Left ventricle myocardium inferior (tissue), 1 donor: ENCODE results near the gene KRTAP9-2. TPM values are rescaled to one million over a fixed set of nuclear protein-coding genes. Genes with fewer than 3 reads are reported as not detected.
"Not testable (repeated sequence)": the region's sequence is repeated elsewhere in the genome, so short reads cannot be mapped to it uniquely, and the experiment has no call there.

ENCODE experiments used
- DNase-seq: peaks from one replicate; pipeline ENCODE4 v3.0.0-alpha.2; 2020
- H3K27ac ChIP-seq: fragments of 200-600 bp; replicated peaks from 2 replicates; pipeline ENCODE4 v1.8.0; 2021
- H3K27me3 ChIP-seq: fragments of 200-600 bp; 2 replicates; pipeline ENCODE4 v1.8.0; 2021; ENCODE audit warnings: low read depth
- H3K36me3 ChIP-seq: fragments of 200-600 bp; 2 replicates; pipeline ENCODE4 v1.8.0; 2021
- H3K4me1 ChIP-seq: fragments of 200-600 bp; 2 replicates; pipeline ENCODE4 v1.8.0; 2021
- H3K4me3 ChIP-seq: fragments of 200-600 bp; 2 replicates; pipeline ENCODE4 v1.8.0; 2021; ENCODE audit warnings: mild to moderate bottlenecking, moderate library complexity
- H3K9me3 ChIP-seq: fragments of 200-600 bp; replicated peaks from 2 replicates; pipeline ENCODE4 v1.8.0; 2021
- intact Hi-C: fragments of 100-400 bp; cut with micrococcal nuclease; formaldehyde crosslinking; loops from one replicate; pipeline ENCODE4 v1.11.0; 2022
- total RNA-seq: library from RNA; stranded (reverse); fragmentation: NEBNext Ultra II Directional; extraction: Animal tissue kit (Norgen Biotek cat#: 25700); gene quantifications from one replicate; pipeline ENCODE4 v1.2.1, GENCODE V29; 2021
- TF ChIP-seq, protein P1 (sequence below): fragments of 200-600 bp; IDR thresholded peaks from 2 replicates; pipeline ENCODE4 v1.8.0; 2021; ENCODE audit warnings: antibody characterized with exemption, mild to moderate bottlenecking, borderline replicate concordance
- donor health status: DM: no; HTN: yes; CAD: no; lungs with severe emphysema.

The KRTAP9-2 gene
- total RNA-seq, 1 donor from 2014 or later = not detected

GRCh38 chr17:41226051-41226450, 397 bp upstream of the KRTAP9-2 start:
- Histone ChIP-seq H3K27ac (no peak overlapping the region), H3K9me3 (no peaks in the 10 kb centered on the region), H3K27me3 (peaks cover 53% of the 10 kb centered on the region), H3K4me3 (no peak overlapping the region), H3K4me1 (no peaks in the 10 kb centered on the region), H3K36me3 (no peaks in the 10 kb centered on the region)
- TF ChIP-seq, protein P1, sequence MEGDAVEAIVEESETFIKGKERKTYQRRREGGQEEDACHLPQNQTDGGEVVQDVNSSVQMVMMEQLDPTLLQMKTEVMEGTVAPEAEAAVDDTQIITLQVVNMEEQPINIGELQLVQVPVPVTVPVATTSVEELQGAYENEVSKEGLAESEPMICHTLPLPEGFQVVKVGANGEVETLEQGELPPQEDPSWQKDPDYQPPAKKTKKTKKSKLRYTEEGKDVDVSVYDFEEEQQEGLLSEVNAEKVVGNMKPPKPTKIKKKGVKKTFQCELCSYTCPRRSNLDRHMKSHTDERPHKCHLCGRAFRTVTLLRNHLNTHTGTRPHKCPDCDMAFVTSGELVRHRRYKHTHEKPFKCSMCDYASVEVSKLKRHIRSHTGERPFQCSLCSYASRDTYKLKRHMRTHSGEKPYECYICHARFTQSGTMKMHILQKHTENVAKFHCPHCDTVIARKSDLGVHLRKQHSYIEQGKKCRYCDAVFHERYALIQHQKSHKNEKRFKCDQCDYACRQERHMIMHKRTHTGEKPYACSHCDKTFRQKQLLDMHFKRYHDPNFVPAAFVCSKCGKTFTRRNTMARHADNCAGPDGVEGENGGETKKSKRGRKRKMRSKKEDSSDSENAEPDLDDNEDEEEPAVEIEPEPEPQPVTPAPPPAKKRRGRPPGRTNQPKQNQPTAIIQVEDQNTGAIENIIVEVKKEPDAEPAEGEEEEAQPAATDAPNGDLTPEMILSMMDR = no peak
- intact Hi-C loops = no loop called here
- DNase-seq = no peak

DNA sequence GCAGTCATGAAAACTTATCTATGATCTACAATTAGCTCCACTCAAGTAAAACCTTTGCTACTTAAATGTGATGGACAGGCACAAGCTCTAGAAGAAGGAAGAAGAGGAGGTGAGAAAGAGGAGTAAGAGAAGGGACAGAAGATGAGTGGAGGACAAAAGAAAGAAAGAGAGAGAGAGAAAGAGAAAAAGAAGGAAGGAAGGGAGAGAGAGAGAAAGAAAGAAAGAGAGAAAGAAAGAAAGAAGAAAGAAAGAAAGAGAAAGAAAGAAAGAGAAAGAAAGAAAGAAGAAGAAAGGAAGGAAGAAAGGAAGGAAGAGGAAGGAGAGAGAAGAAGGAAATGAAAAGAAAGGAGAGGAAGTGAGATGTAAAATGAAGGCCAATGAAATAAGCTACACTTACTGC, 3.6 kb downstream of the KRTAP9-2 start:
- Histone ChIP-seq H3K9me3 (no peaks in the 10 kb centered on the region), H3K27me3 (peaks cover 75% of the 10 kb centered on the region), H3K36me3 (no peaks in the 10 kb centered on the region), H3K27ac (no peak overlapping the region), H3K4me3 (no peak overlapping the region), H3K4me1 (no peaks in the 10 kb centered on the region)
- intact Hi-C loops = no loop called here
- no peak for DNase-seq
- TF ChIP-seq, protein P1 = no peak

GRCh38 chr17:41231731-41232130, 5.3 kb downstream of the KRTAP9-2 start:
- H3K9me3 ChIP-seq = no peaks in the 10 kb centered on the region
- TF ChIP-seq, protein P1 = no peak
- no peaks in the 10 kb centered on the region for H3K4me1 ChIP-seq
- peaks cover 66% of the 10 kb centered on the region for H3K27me3 ChIP-seq
- H3K27ac ChIP-seq = no peak overlapping the region
- H3K36me3 ChIP-seq = no peaks in the 10 kb centered on the region
- intact Hi-C loops = no loop called here
- H3K4me3 ChIP-seq = no peak overlapping the region
- no peak for DNase-seq

GRCh38 chr17:41232399-41233105, 6.1 kb downstream of the KRTAP9-2 start, which contains the start of gene KRTAP9-3:
Gene KRTAP9-3, plus strand, starts transcription at chr17:41232449. Its CDS starts 53 bp downstream, at chr17:41232502.
- H3K36me3 ChIP-seq, H3K9me3 ChIP-seq, H3K4me3 ChIP-seq, DNase-seq, intact Hi-C loops, H3K4me1 ChIP-seq, H3K27ac ChIP-seq: not testable (repeated sequence)
- peaks cover 65% of the 10 kb centered on the region for H3K27me3 ChIP-seq

DNA sequence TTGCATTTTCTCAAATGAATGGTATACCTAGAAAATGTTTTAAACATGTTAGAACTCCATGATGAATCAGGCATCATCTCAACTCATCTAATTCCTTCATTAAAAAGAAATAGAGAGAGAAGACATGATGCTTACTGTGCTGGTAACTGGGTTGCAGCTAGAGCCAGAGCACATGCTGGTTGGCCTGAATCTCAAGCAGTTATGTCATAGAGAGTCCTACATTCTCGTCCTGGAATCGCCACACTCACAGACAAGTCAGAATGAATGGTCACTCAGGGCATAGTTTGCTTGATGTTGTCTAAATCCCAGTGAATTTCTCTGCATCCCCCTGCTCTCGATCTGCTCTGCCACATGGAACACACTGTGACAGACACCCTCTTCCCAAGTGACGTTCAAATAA, 10.7 kb downstream of the KRTAP9-2 start:
- peaks cover 48% of the 10 kb centered on the region for H3K27me3 ChIP-seq
- H3K4me1 ChIP-seq, H3K9me3 ChIP-seq, H3K27ac ChIP-seq, H3K36me3 ChIP-seq, intact Hi-C loops, H3K4me3 ChIP-seq, DNase-seq: not testable (repeated sequence)

DNA sequence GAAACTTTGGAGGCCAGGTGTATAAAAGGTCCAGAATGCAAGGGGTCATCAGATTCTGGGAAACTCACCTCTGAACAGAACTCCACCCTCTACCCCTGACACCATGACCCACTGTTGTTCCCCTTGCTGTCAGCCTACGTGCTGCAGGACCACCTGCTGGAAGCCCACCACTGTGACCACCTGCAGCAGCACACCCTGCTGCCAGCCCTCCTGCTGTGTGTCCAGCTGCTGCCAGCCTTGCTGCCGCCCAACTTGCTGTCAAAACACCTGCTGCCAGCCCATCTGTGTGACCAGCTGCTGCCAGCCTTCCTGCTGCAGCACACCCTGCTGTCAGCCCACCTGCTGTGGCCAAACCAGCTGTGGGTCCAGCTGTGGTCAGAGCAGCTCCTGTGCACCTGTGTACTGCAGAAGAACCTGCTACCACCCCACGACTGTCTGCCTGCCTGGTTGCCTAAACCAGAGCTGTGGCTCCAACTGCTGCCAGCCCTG, 11.5 kb downstream of the KRTAP9-2 start, which contains the start of gene KRTAP9-8:
Gene KRTAP9-8 (plus strand): TSS at position 51 of the 489 bp plus-strand sequence. CDS start 53 bp downstream, at position 104.
- H3K4me3 ChIP-seq, H3K27ac ChIP-seq, intact Hi-C loops, H3K36me3 ChIP-seq, H3K9me3 ChIP-seq, H3K4me1 ChIP-seq, DNase-seq: not testable (repeated sequence)
- peaks cover 40% of the 10 kb centered on the region for H3K27me3 ChIP-seq

- H3K36me3 ChIP-seq, DNase-seq, intact Hi-C loops, H3K27ac ChIP-seq, H3K4me3 ChIP-seq, H3K4me1 ChIP-seq, H3K9me3 ChIP-seq: not testable (repeated sequence)
- peaks cover 34% of the 10 kb centered on the region for H3K27me3 ChIP-seq
These were observed 20.7 kb downstream of the KRTAP9-2 start for GRCh38 chr17:41246995-41247787.

DNA sequence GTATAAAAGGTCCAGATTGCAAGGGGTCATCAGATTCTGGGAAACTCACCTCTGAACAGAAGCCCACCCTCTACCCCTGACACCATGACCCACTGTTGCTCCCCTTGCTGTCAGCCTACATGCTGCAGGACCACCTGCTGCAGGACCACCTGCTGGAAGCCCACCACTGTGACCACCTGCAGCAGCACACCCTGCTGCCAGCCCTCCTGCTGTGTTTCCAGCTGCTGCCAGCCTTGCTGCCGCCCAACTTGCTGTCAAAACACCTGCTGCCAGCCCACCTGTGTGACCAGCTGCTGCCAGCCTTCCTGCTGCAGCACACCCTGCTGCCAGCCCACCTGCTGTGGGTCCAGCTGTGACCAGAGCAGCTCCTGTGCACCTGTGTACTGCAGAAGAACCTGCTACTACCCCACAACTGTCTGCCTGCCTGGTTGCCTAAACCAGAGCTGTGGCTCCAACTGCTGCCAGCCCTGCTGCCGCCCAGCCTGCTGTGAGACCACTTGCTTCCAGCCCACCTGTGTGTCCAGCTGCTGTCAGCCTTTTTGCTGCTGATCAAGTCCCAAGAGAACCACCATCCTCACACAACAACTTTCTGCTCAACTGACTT, 23.3 kb downstream of the KRTAP9-2 start, which contains the start of gene KRTAP9-4:
Gene KRTAP9-4 (plus strand): TSS at position 51 of the 604 bp plus-strand sequence. CDS start 34 bp downstream, at position 85.
- H3K4me3 ChIP-seq, H3K9me3 ChIP-seq, H3K36me3 ChIP-seq, H3K4me1 ChIP-seq, H3K27ac ChIP-seq, intact Hi-C loops, DNase-seq: not testable (repeated sequence)
- peaks cover 59% of the 10 kb centered on the region for H3K27me3 ChIP-seq
